Transverse colon (tissue), 4 donors: ENCODE measurements around the gene AHCYL1. TPM values are rescaled to one million over a fixed set of nuclear protein-coding genes. Genes with fewer than 3 reads are reported as not detected.

ENCODE experiments used
- DNase-seq: peaks from one replicate; pipeline ENCODE4 v3.0.0-alpha.2; 2019
- H3K27ac ChIP-seq, 4 donors: fragments of 200-600 bp; sonication (generic); 2 replicates each; pipeline ENCODE4 v1.5.1; 2016 to 2018; ENCODE audit warnings: inconsistent platforms in 4 of 4
- H3K27me3 ChIP-seq: fragments of 200-600 bp; sonication (generic); 2 replicates; pipeline ENCODE4 v1.5.1; 2017; ENCODE audit warnings: inconsistent platforms
- H3K36me3 ChIP-seq, 4 donors: fragments of 200-600 bp; sonication (generic); 2 replicates each; pipeline ENCODE4 v1.5.1; 2017 to 2019; ENCODE audit warnings: inconsistent platforms in 4 of 4
- H3K4me1 ChIP-seq, 4 donors: fragments of 200-600 bp; sonication (generic); 2 replicates each; pipeline ENCODE4 v1.5.1; 2017 to 2020; ENCODE audit warnings: inconsistent platforms in 4 of 4
- H3K4me3 ChIP-seq, 4 donors: fragments of 200-600 bp; sonication (generic); 1 replicate in 1 of 4; 2 replicates in 3 of 4; pipeline versions ENCODE4 v1.5.1 to v1.6.1; 2017 to 2019; ENCODE audit warnings: inconsistent platforms in 4 of 4
- H3K9me3 ChIP-seq, 2 donors: fragments of 200-600 bp; sonication (generic); 2 replicates each; pipeline ENCODE4 v1.5.1; 2017 to 2019; ENCODE audit warnings: inconsistent platforms in 2 of 2
- EP300 ChIP-seq: sonication (generic); formaldehyde crosslinking; IDR thresholded peaks from one replicate; pipeline ENCODE4 v1.6.1; 2017; ENCODE audit warnings: antibody characterized with exemption, low read depth
- POLR2A ChIP-seq: fragments of 450-650 bp; IDR thresholded peaks from one replicate; pipeline ENCODE4 v1.6.1; 2016; ENCODE audit warnings: antibody characterized with exemption, mild to moderate bottlenecking, moderate library complexity
- POLR2AphosphoS5 ChIP-seq, 3 donors: sonication (generic); formaldehyde crosslinking; IDR thresholded peaks; one replicate each; pipeline ENCODE4 v1.6.1; 2016; ENCODE audit warnings: antibody characterized with exemption in 3 of 3
- WGBS, 2 donors: methylation state at CpG; one replicate each; pipeline ENCODE4 v1.1.5; 2018; ENCODE audit warnings: low coverage in 1 of 2; 5-methylcytosine and 5-hydroxymethylcytosine counted together
- in situ Hi-C, 4 donors: fragments of 200-750 bp; cut with MboI; loops; one replicate each; pipeline versions ENCODE4 v1.15.0 to v1.15.1; 2017; ENCODE audit warnings: low sequenced_read_pairs in 3 of 4, low pct_ligation_motif_present in 1 of 4, low pct_unique_long_range_greater_than_20kb in 1 of 4
- intact Hi-C: fragments of 100-400 bp; cut with DNase I; formaldehyde crosslinking; loops from one replicate; pipeline ENCODE4 v1.15.1; 2023; ENCODE audit warnings: low total_unique reads
- total RNA-seq, 4 donors: library from RNA; depleted of rRNA; stranded (reverse); fragments of >200 nt; gene quantifications; one replicate each; pipeline ENCODE4 v1.1.0, GENCODE V29; 2016
- TF ChIP-seq, protein P1 (sequence below), 5 experiments: fragments of 200-600 bp in 3 of 5; fragments of 450-650 bp in 2 of 5; sonication (generic) in 3 of 5; IDR thresholded peaks; 1 replicate in 2 of 5; 2 replicates in 3 of 5; pipeline ENCODE4 v1.5.1; 2016 to 2017; ENCODE audit warnings: antibody characterized with exemption in 5 of 5, inconsistent platforms in 3 of 5, mild to moderate bottlenecking in 2 of 5, moderate library complexity in 1 of 5

The AHCYL1 gene
- total RNA-seq, 4 donors from 2014 or later, result 31.8 to 71.5 (median 51.3) TPM

- 97% methylated on average over 4 of the region's 4 CpGs; no CpG with 5 or more reads in 1 of the 2 donors for WGBS, 2 donors
- no peak for TF ChIP-seq POLR2AphosphoS5 (IDR thresholded peaks at IDR 0.05)
- TF ChIP-seq POLR2A, result no peak
- no peak for TF ChIP-seq EP300
- TF ChIP-seq, protein P1, sequence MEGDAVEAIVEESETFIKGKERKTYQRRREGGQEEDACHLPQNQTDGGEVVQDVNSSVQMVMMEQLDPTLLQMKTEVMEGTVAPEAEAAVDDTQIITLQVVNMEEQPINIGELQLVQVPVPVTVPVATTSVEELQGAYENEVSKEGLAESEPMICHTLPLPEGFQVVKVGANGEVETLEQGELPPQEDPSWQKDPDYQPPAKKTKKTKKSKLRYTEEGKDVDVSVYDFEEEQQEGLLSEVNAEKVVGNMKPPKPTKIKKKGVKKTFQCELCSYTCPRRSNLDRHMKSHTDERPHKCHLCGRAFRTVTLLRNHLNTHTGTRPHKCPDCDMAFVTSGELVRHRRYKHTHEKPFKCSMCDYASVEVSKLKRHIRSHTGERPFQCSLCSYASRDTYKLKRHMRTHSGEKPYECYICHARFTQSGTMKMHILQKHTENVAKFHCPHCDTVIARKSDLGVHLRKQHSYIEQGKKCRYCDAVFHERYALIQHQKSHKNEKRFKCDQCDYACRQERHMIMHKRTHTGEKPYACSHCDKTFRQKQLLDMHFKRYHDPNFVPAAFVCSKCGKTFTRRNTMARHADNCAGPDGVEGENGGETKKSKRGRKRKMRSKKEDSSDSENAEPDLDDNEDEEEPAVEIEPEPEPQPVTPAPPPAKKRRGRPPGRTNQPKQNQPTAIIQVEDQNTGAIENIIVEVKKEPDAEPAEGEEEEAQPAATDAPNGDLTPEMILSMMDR (IDR thresholded peaks at IDR 0.05), result no peak
- no peak for DNase-seq
- intact Hi-C loops (no loop called here), in situ Hi-C loops (loop anchor here in 2 of 4 donors (5.0 to 25.0 kb wide), 3 partner anchors 199 to 439 kb away; partner anchors contain the start of genes GNAI3 (in 1 of the 2), GPR61 (in 1 of the 2), GSTM2 (in 1 of the 2) and GSTM4 (in 1 of the 2))
- Histone ChIP-seq H3K27ac (no peak overlapping the region), H3K36me3 (no peaks in the 10 kb centered on the region), H3K4me3 (no peak overlapping the region), H3K4me1 (peaks cover 9 to 21% (median 12%) of the 10 kb centered on the region in 4 donors), H3K27me3 (no peaks in the 10 kb centered on the region), H3K9me3 (no peaks in the 10 kb centered on the region)
Measured at GRCh38 chr1:109976762-109977161, 7.8 kb upstream of the AHCYL1 start.

DNA sequence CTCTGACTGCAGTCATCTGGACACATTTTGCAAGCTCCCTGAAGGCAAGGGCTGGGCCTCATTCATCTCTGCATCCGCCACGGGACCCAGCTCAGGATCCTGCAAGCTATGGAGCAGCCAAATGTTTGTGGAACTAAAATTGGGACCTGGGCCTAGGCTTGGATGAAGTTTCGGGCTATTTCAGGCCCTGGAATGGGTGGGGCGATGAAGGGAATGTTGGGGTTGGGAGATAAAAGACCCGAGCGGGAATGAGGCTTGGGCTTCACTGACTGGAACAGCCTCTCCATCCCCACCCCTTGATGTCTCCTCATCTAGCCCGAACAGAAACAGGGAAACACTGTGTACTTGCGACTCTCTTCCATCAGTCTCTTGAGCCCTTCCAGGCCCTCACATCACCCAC lies 7.3 kb upstream of the AHCYL1 start:
- in situ Hi-C loops, result loop anchor here in 2 of 4 donors (5.0 to 25.0 kb wide), 3 partner anchors 200 to 440 kb away; partner anchors contain the start of genes GNAI3 (in 1 of the 2), GPR61 (in 1 of the 2), GSTM2 (in 1 of the 2) and GSTM4 (in 1 of the 2)
- no peak overlapping the region for H3K27ac ChIP-seq

DNA sequence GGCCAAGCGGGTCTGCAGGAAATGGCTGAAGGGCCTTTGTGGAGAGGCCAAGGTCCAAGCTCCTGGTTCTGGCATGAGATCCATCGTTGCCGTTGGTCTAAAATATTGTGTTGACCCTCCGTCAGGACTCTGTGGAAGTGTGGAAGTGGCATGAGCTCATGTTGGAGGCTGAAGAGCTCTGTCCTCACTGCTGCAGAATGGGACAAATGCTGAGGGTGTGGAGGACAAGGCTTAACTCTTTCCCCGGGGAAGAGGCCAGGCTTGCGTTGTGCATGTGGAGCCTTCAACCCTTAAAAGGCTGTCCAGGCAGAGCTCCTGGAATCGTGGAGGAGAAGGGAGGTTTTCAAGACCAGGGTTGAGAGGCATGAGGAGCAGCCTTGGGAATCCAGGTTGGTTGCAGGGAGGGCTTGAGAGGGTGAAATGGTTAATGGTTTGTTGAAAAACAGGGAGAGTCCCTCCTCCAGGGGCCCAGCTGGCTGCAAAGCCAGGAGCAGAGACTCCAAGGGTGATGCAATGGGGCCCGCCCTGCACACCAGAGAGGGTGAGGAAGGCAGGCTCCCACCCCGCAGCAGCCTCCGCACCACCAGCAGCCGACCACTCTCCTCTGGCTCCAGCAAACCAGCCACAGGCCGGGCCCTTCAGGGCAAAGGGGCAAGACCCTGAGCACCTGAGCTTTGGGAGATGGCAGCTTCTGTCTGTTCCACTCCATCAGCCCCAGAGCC lies 6.7 kb upstream of the AHCYL1 start:
- Histone ChIP-seq H3K4me1 (peaks cover 9 to 21% (median 12%) of the 10 kb centered on the region in 4 donors), H3K27ac (peak overlapping the region in 1 of 4 donors; percentile 44), H3K9me3 (no peaks in the 10 kb centered on the region), H3K27me3 (no peaks in the 10 kb centered on the region), H3K36me3 (no peaks in the 10 kb centered on the region), H3K4me3 (no peak overlapping the region)
- DNase-seq, result no peak
- in situ Hi-C loops (loop anchor here in 2 of 4 donors (5.0 to 25.0 kb wide), 3 partner anchors 201 to 441 kb away; partner anchors contain the start of genes GNAI3 (in 1 of the 2), GPR61 (in 1 of the 2), GSTM2 (in 1 of the 2) and GSTM4 (in 1 of the 2)), intact Hi-C loops (no loop called here)
- TF ChIP-seq, protein P1 (IDR thresholded peaks at IDR 0.05), result no peak
- TF ChIP-seq EP300 (no peak), POLR2AphosphoS5 (IDR thresholded peaks at IDR 0.05) (no peak), POLR2A (no peak)
- WGBS, 2 donors, result 74 to 82% methylated on average over 4 to 12 of the region's 12 CpGs

More for the DNA sequence above, 7.3 kb upstream of the AHCYL1 start:
- TF ChIP-seq POLR2A, result no peak
- no peak for TF ChIP-seq POLR2AphosphoS5 (IDR thresholded peaks at IDR 0.05)
- TF ChIP-seq, protein P1 (IDR thresholded peaks at IDR 0.05), result no peak
- no peak for TF ChIP-seq EP300
- Histone ChIP-seq H3K27me3 (no peaks in the 10 kb centered on the region), H3K4me3 (no peak overlapping the region), H3K36me3 (no peaks in the 10 kb centered on the region), H3K4me1 (peaks cover 9 to 21% (median 12%) of the 10 kb centered on the region in 4 donors), H3K9me3 (no peaks in the 10 kb centered on the region)
- no peak for DNase-seq
- WGBS, 2 donors, result 88 to 100% methylated on average over 1 to 8 of the region's 8 CpGs
- intact Hi-C loops, result no loop called here

DNA sequence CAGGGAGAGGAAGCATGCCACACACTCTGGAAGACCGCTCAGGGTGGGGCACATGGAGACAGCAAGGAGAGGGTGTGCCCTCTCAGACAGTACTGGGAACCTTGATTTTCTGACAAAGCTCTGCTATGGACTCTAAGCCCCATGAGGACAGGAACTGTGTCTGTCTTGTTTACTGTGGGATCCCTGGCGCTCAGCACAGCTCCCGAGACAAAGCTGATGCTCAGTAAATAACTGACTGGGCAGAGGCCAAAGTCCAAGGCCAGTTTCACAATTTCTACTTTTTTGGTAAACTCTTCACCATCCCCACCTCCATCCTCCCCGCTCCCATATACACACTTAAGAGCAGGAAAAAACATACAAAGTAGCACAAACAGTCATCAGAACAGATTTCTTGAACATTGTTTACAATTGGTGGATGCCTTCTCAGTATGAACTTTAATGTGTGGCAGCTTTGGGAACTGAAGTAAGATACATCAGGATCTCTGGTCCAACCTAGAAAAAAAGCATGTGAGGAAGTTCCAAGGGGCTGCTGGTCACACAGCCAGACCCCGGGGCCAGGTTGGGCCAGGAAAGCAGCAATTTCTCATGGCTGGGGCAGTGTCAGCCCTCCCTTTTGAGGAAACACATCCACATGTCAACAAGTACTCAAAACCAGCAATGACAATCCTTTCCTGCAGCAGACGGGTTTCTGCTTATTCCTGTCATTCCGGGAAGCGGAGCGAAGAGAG lies 5.6 kb upstream of the AHCYL1 start:
- Histone ChIP-seq H3K4me3 (no peak overlapping the region), H3K27me3 (no peaks in the 10 kb centered on the region), H3K9me3 (no peaks in the 10 kb centered on the region), H3K36me3 (no peaks in the 10 kb centered on the region), H3K4me1 (peaks cover 9 to 21% (median 14%) of the 10 kb centered on the region in 4 donors), H3K27ac (peak overlapping the region; percentile 32 to 46 (median 41))
- in situ Hi-C loops, result loop anchor here in 2 of 4 donors (5.0 to 25.0 kb wide), 3 partner anchors 202 to 442 kb away; partner anchors contain the start of genes GNAI3 (in 1 of the 2), GPR61 (in 1 of the 2), GSTM2 (in 1 of the 2) and GSTM4 (in 1 of the 2)
- WGBS, 2 donors, result 53 to 67% methylated on average over 6 to 9 of the region's 9 CpGs
- TF ChIP-seq EP300 (no peak), POLR2A (no peak), POLR2AphosphoS5 (IDR thresholded peaks at IDR 0.05) (peak in 1 of 3 donors; percentile 34)
- TF ChIP-seq, protein P1 (IDR thresholded peaks at IDR 0.05), result no peak
- intact Hi-C loops, result no loop called here
- no peak for DNase-seq
